ENCODE measurements around the gene EIF1.
"Not testable (repeated sequence)": the region's sequence is repeated elsewhere in the genome, so short reads cannot be mapped to it uniquely, and the experiment has no call there.

EIF1 gene

GRCh38 chr17:41688641-41689496 lies at the start of gene EIF1:
EIF1 (plus strand) TSS chr17:41688885; CDS start chr17:41689039, 154 bp downstream.
- peak; percentile 95 to 98 for DNase-seq

GRCh38 chr17:41638941-41639340 lies 49.7 kb upstream of the EIF1 start:
- DNase-seq, result no peak

- no peak for DNase-seq
These were observed 48.9 kb upstream of the EIF1 start for GRCh38 chr17:41639492-41640473.

GRCh38 chr17:41640596-41640995 lies 48.1 kb upstream of the EIF1 start:
- DNase-seq, result not testable (repeated sequence)

GRCh38 chr17:41642252-41643156 lies 46.2 kb upstream of the EIF1 start:
- no peak for DNase-seq

- DNase-seq, result no peak
These were observed 41.5 kb upstream of the EIF1 start for GRCh38 chr17:41647038-41647813.

- DNase-seq, result peak; percentile 29 to 41
These were observed 40.7 kb upstream of the EIF1 start for GRCh38 chr17:41647940-41648410.

GRCh38 chr17:41648411-41649195 lies 40.1 kb upstream of the EIF1 start:
- peak; percentile 43 to 46 for DNase-seq

- DNase-seq, result no peak
These were observed 38.7 kb upstream of the EIF1 start for GRCh38 chr17:41649923-41650519.

GRCh38 chr17:41650794-41651624 lies 37.7 kb upstream of the EIF1 start:
- no peak for DNase-seq

GRCh38 chr17:41651625-41652460 lies 36.8 kb upstream of the EIF1 start:
- no peak for DNase-seq

GRCh38 chr17:41652461-41652970 lies 36.2 kb upstream of the EIF1 start:
- no peak for DNase-seq

- no peak for DNase-seq
These were observed 35.3 kb upstream of the EIF1 start for GRCh38 chr17:41653421-41653820.

GRCh38 chr17:41653892-41654677 lies 34.6 kb upstream of the EIF1 start:
- no peak for DNase-seq

GRCh38 chr17:41654678-41655607 lies 33.7 kb upstream of the EIF1 start:
- no peak for DNase-seq

- no peak for DNase-seq
These were observed 33.0 kb upstream of the EIF1 start for GRCh38 chr17:41655611-41656111.
